HL-60/S4 treated with phorbol 12-myristate 13-acetate at 8.2 ng/mL for 4 days and 3 days (cell line): Measurements from ENCODE around the gene CYTIP.

ENCODE experiments used
- in situ Hi-C: fragments of 300-500 bp; cut with MboI; formaldehyde crosslinking; loops from 2 replicates; pipeline ENCODE4 v1.15.0; 2022; ENCODE audit warnings: low sequenced_read_pairs

The CYTIP gene

GRCh38 chr2:157443795-157444640 lies at the start of gene CYTIP:
TSS of gene CYTIP (minus strand) at chr2:157444089. CDS start at chr2:157444020, 69 bp downstream.
- in situ Hi-C loops: no loop called here

- in situ Hi-C loops: no loop called here
Measured at GRCh38 chr2:157492189-157492773, 48.4 kb upstream of the CYTIP start.

GRCh38 chr2:157489983-157490382 lies 46.1 kb upstream of the CYTIP start:
- in situ Hi-C loops: no loop called here

GRCh38 chr2:157488877-157489276 lies 45.0 kb upstream of the CYTIP start:
- in situ Hi-C loops: no loop called here

- in situ Hi-C loops: no loop called here
Measured at GRCh38 chr2:157487747-157488146, 43.9 kb upstream of the CYTIP start.

- in situ Hi-C loops: no loop called here
Measured at GRCh38 chr2:157487271-157487610, 43.4 kb upstream of the CYTIP start.

- in situ Hi-C loops: no loop called here
Measured at GRCh38 chr2:157486596-157487270, 42.8 kb upstream of the CYTIP start.

GRCh38 chr2:157480182-157480961 lies 36.5 kb upstream of the CYTIP start:
- in situ Hi-C loops: no loop called here

- in situ Hi-C loops: no loop called here
Measured at GRCh38 chr2:157479081-157480027, 35.5 kb upstream of the CYTIP start.

GRCh38 chr2:157477919-157478318 lies 34.0 kb upstream of the CYTIP start:
- in situ Hi-C loops: no loop called here

- in situ Hi-C loops: no loop called here
Measured at GRCh38 chr2:157476953-157477709, 33.2 kb upstream of the CYTIP start.

- in situ Hi-C loops: no loop called here
Measured at GRCh38 chr2:157475722-157476390, 32.0 kb upstream of the CYTIP start.

GRCh38 chr2:157473581-157473980 lies 29.7 kb upstream of the CYTIP start:
- in situ Hi-C loops: no loop called here

- in situ Hi-C loops: no loop called here
Measured at GRCh38 chr2:157471078-157471477, 27.2 kb upstream of the CYTIP start.

- in situ Hi-C loops: no loop called here
Measured at GRCh38 chr2:157470321-157470720, 26.4 kb upstream of the CYTIP start.

- in situ Hi-C loops: no loop called here
Measured at GRCh38 chr2:157469726-157470125, 25.8 kb upstream of the CYTIP start.

- in situ Hi-C loops: no loop called here
Measured at GRCh38 chr2:157468931-157469708, 25.2 kb upstream of the CYTIP start.

GRCh38 chr2:157466764-157467163 lies 22.9 kb upstream of the CYTIP start:
- in situ Hi-C loops: no loop called here
